Lung (tissue), 12 donors: Measurements from ENCODE around the gene ZNF385A. TPM values are rescaled to one million over a fixed set of nuclear protein-coding genes. Genes with fewer than 3 reads are reported as not detected.

ENCODE experiments used
- ATAC-seq: fragments of 200-7000 bp; cut with Tn5 transposase; one replicate; pipeline ENCODE4 v1.9.1; 2020; ENCODE audit warnings: moderate number of reproducible peaks; ENCODE audit not compliant: insufficient read depth, low FRiP score
- DNase-seq, 3 donors: peaks; one replicate each; pipeline ENCODE4 v3.0.0-alpha.2; 2013 to 2017
- H3K27ac ChIP-seq, 2 donors: one replicate each; pipeline ENCODE4 v1.5.1; 2013; ENCODE audit warnings: mild to moderate bottlenecking in 2 of 2, moderate library complexity in 2 of 2, control low read depth in 1 of 2, inconsistent platforms in 1 of 2, low read depth in 1 of 2, low read length in 1 of 2
- H3K27me3 ChIP-seq, 3 donors: one replicate each; pipeline ENCODE4 v1.5.1; 2013; ENCODE audit warnings: low read length in 2 of 3; ENCODE audit not compliant: control insufficient read depth in 3 of 3, insufficient read depth in 3 of 3
- H3K36me3 ChIP-seq, 4 donors: one replicate each; pipeline ENCODE4 v1.5.1; 2013; ENCODE audit warnings: low read length in 4 of 4, mild to moderate bottlenecking in 1 of 4, moderate library complexity in 1 of 4; ENCODE audit not compliant: control insufficient read depth in 4 of 4, insufficient read depth in 4 of 4
- H3K4me1 ChIP-seq, 5 donors: one replicate each; pipeline ENCODE4 v1.5.1; 2013; ENCODE audit warnings: low read length in 5 of 5, mild to moderate bottlenecking in 2 of 5, moderate library complexity in 1 of 5; ENCODE audit not compliant: control insufficient read depth in 5 of 5, insufficient read depth in 5 of 5
- H3K4me3 ChIP-seq: one replicate; pipeline ENCODE4 v1.5.1; 2013; ENCODE audit warnings: mild to moderate bottlenecking, control low read depth, moderate library complexity
- H3K9ac ChIP-seq, 2 donors: one replicate each; pipeline ENCODE4 v1.5.1; 2013; ENCODE audit warnings: low read length in 2 of 2, control low read depth in 1 of 2; ENCODE audit not compliant: insufficient read depth in 1 of 2
- H3K9me3 ChIP-seq, 4 donors: one replicate each; pipeline ENCODE4 v1.5.1; 2013; ENCODE audit warnings: low read length in 3 of 4, mild to moderate bottlenecking in 1 of 4, moderate library complexity in 1 of 4; ENCODE audit not compliant: control insufficient read depth in 4 of 4, insufficient read depth in 3 of 4
- WGBS, 2 donors: extraction: QIAGEN DNeasy Blood & Tissue Kit; methylation state at CpG; one replicate each; pipeline ENCODE4 v1.1.7; 2013; 5-methylcytosine and 5-hydroxymethylcytosine counted together
- polyA plus RNA-seq, 2 donors: library from polyadenylated mRNA; stranded (reverse); fragments of 200-250 nt; gene quantifications; one replicate each; pipeline ENCODE4 v1.2.1, GENCODE V29; 2013
- total RNA-seq, 2 donors: library from RNA; depleted of rRNA in 1 of 2; stranded (reverse); fragments of >200 nt in 1 of 2; gene quantifications; one replicate each; pipeline ENCODE4 v1.2.1, GENCODE V29; 2014 to 2021
- TF ChIP-seq, protein P1 (sequence below): IDR thresholded peaks from 2 replicates; pipeline ENCODE4 v1.5.1; 2012; ENCODE audit warnings: mild to moderate bottlenecking; ENCODE audit errors: control extremely low read depth, extremely low read depth
- donor health status: control.
- donor health status: control.
- donor health status: Bipolar disorder and iron deficiency.
- donor health status: healthy.
- donor health status: DM: yes; HTN: yes; CAD: no.

ZNF385A gene
- total and polyA plus RNA-seq, 4 donors, result 7.6 to 26.1 (median 16.6) TPM

DNA sequence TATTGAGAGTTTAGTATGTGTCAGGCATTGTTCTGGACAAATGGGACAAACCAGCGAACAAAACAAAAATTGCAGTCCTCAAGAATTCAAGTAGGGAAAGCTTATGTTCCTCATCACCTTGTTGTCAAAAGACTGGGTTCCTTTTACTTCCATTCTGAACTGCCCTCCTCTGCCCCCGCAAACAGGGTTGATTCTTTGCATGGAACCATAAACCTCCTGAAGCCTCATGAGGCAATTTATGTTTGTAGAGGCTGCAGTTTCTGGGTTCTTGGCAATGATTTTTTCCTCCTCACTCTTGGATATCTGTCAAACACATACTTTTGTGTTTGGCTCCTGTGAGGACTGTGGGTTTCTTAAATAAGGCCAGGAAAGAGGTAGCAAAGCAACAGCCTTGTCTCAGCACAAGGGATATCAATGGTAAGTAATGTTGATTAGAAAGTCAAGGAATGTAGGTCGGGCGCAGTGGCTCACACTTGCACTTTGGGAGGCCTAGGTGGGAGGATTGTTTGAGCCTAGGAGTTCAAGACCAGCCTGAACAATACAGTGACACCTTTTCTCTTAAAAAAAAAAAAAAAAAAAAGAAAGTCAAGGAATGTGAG, 45.7 kb downstream of the ZNF385A start:
- H3K27me3 ChIP-seq, result no peaks in the 10 kb centered on the region
- ATAC-seq (no peak), DNase-seq (no peak)
- H3K9ac ChIP-seq, result no peak overlapping the region
- TF ChIP-seq, protein P1, sequence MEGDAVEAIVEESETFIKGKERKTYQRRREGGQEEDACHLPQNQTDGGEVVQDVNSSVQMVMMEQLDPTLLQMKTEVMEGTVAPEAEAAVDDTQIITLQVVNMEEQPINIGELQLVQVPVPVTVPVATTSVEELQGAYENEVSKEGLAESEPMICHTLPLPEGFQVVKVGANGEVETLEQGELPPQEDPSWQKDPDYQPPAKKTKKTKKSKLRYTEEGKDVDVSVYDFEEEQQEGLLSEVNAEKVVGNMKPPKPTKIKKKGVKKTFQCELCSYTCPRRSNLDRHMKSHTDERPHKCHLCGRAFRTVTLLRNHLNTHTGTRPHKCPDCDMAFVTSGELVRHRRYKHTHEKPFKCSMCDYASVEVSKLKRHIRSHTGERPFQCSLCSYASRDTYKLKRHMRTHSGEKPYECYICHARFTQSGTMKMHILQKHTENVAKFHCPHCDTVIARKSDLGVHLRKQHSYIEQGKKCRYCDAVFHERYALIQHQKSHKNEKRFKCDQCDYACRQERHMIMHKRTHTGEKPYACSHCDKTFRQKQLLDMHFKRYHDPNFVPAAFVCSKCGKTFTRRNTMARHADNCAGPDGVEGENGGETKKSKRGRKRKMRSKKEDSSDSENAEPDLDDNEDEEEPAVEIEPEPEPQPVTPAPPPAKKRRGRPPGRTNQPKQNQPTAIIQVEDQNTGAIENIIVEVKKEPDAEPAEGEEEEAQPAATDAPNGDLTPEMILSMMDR, result no peak
- H3K9me3 ChIP-seq, result no peaks in the 10 kb centered on the region
- peaks cover 13 to 28% (median 21%) of the 10 kb centered on the region in 4 donors for H3K36me3 ChIP-seq
- H3K4me1 ChIP-seq, result peaks cover 3 to 30% (median 16%) of the 10 kb centered on the region in 5 donors
- no peak overlapping the region for H3K4me3 ChIP-seq
- H3K27ac ChIP-seq, result no peak overlapping the region
- 65 to 85% methylated on average over 4 of the region's 4 CpGs for WGBS, 2 donors

DNA sequence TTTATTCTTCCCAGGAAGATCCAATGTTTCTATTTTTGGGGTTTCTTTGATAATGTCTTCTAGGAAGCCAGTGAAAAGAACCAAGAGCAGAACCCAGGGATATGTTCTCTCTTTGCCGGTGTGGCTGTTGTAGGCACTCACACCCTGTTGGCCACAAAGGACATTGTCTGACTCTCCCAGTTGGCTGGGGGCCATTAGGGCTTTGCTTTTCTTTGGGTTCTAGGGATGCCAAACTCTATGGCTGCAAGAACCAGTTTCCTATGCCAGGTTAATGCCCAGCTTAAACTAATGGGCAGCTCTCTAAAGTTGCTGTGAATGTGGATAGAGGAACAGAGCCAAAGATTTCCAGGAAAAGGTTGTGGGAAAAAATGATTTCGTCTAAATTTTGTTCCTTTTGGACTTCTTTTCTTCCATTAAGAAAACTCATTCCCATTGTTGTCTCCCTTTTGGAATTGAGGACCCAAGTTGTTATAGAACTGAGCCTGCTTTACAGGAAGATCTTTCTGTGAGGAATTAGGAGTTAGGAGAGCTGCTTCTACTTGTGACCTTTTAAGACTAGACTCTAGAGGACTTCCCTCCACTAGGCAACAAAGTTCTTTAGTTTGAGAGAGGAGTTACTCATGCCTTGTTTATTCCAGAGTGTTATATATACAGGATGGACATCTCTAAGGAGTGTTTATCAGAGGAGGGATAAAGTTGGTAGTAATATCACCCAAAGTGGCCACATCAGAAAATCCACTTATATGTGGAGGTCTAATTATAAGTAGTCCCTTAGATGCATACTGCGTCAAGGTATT, 46.5 kb downstream of the ZNF385A start:
- Histone ChIP-seq H3K9ac (no peak overlapping the region), H3K27ac (peak overlapping the region; percentile 52 to 55), H3K4me1 (peaks cover 3 to 30% (median 16%) of the 10 kb centered on the region in 5 donors), H3K9me3 (no peaks in the 10 kb centered on the region), H3K27me3 (no peaks in the 10 kb centered on the region), H3K4me3 (no peak overlapping the region), H3K36me3 (peaks cover 8 to 22% (median 16%) of the 10 kb centered on the region in 4 donors)
- no peak for ATAC-seq
- WGBS, 2 donors, result 58 to 78% methylated on average over 3 of the region's 3 CpGs
- DNase-seq, result no peak
- TF ChIP-seq, protein P1, result no peak

DNA sequence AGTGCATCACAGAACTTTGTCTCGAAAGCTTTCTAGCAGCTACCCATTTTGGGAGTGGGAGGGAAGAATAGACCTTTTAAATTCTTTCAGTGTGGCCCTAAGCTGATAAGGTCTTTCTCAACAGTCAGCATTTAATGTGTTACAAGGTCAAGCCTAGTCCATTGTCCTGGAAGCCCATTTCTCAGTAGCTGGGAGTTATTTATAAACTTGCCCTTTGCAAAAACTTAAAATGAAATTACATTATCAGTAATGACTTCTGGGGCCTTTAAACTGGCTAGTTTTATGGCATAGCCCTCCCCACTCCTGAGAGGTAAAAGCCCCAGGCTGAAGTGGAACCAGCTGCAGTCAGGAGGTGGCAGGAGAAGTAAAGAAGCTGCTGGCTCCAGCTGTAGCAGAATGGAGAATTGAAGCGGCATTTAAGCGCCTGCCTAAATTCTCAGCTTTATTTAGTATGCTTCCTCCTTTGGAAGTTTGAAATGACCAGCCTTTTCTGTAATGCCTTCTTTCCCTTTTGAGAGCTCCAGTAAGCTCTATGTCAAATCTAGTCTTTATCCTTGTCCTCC, 47.2 kb downstream of the ZNF385A start:
- DNase-seq (peak; percentile 80 to 88 (median 85)), ATAC-seq (no peak)
- H3K9me3 ChIP-seq, result no peaks in the 10 kb centered on the region
- H3K27me3 ChIP-seq, result no peaks in the 10 kb centered on the region
- no peak overlapping the region for H3K9ac ChIP-seq
- peaks cover 5 to 16% (median 14%) of the 10 kb centered on the region in 4 donors for H3K36me3 ChIP-seq
- peaks cover 3 to 30% (median 16%) of the 10 kb centered on the region in 5 donors for H3K4me1 ChIP-seq
- no peak overlapping the region for H3K4me3 ChIP-seq
- TF ChIP-seq, protein P1, result no peak
- peak overlapping the region in 1 of 2 donors; percentile 55 for H3K27ac ChIP-seq
- WGBS, 2 donors, result 53 to 75% methylated on average over 3 of the region's 3 CpGs
